Measurements from ENCODE around the gene PLIN3.

GRCh38 chr19:4866595-4867424 lies 657 bp downstream of the PLIN3 start:
- TF ChIP-seq POLR2A (IDR thresholded peaks at IDR 0.05) (no peak), CTCF (IDR thresholded peaks at IDR 0.05) (no peak)
